ENCODE measurements around the gene DNAI2.

DNA sequence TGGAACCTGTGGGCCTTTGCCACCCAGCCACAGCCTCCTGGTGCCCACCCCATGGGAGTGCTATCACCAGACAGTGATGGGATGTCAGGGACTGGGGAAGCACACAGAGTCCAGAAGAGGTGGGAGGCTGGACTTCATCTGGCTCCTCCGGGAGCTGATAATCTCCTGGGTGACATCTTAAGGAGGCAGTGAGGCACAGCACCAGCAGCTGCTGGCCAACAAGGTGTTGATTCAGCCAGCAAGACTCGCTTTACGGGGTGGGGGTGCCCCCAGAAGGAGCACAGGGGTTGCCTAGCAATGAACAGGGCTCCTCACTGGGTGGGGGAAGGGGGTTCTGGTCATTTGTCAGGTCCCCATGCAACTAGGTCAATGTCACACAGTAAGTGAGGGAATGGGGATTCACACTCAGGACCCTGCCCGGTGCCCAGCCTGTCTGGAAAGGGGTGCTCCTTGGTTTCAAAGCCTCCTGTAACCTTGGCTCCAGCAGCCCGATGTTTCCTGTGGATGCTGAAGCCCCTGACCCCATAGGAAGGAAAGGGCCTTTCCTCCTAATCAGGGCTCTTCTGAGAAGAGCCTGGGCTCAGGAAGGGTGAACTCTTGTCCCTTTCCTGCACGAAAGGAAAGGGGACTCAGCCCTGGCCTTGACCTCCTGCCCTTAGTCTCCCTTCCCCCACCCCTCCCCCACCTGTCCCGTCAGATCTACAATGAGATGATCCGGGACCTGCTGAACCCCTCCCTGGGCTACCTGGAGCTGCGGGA is 69.7 kb downstream of the DNAI2 start:
- TF ChIP-seq, protein P1, sequence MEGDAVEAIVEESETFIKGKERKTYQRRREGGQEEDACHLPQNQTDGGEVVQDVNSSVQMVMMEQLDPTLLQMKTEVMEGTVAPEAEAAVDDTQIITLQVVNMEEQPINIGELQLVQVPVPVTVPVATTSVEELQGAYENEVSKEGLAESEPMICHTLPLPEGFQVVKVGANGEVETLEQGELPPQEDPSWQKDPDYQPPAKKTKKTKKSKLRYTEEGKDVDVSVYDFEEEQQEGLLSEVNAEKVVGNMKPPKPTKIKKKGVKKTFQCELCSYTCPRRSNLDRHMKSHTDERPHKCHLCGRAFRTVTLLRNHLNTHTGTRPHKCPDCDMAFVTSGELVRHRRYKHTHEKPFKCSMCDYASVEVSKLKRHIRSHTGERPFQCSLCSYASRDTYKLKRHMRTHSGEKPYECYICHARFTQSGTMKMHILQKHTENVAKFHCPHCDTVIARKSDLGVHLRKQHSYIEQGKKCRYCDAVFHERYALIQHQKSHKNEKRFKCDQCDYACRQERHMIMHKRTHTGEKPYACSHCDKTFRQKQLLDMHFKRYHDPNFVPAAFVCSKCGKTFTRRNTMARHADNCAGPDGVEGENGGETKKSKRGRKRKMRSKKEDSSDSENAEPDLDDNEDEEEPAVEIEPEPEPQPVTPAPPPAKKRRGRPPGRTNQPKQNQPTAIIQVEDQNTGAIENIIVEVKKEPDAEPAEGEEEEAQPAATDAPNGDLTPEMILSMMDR (IDR thresholded peaks at IDR 0.05): no peak
- TF ChIP-seq RCOR1 (IDR thresholded peaks at IDR 0.05; ENCODE audit: low read length) (no peak), FOXM1 (IDR thresholded peaks at IDR 0.05; ENCODE audit: low read depth) (no peak)
- TF ChIP-seq, protein P2, sequence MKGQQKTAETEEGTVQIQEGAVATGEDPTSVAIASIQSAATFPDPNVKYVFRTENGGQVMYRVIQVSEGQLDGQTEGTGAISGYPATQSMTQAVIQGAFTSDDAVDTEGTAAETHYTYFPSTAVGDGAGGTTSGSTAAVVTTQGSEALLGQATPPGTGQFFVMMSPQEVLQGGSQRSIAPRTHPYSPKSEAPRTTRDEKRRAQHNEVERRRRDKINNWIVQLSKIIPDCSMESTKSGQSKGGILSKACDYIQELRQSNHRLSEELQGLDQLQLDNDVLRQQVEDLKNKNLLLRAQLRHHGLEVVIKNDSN (IDR thresholded peaks at IDR 0.05; ENCODE audit: borderline replicate concordance, low read depth): no peak
- TF ChIP-seq, protein P3, sequence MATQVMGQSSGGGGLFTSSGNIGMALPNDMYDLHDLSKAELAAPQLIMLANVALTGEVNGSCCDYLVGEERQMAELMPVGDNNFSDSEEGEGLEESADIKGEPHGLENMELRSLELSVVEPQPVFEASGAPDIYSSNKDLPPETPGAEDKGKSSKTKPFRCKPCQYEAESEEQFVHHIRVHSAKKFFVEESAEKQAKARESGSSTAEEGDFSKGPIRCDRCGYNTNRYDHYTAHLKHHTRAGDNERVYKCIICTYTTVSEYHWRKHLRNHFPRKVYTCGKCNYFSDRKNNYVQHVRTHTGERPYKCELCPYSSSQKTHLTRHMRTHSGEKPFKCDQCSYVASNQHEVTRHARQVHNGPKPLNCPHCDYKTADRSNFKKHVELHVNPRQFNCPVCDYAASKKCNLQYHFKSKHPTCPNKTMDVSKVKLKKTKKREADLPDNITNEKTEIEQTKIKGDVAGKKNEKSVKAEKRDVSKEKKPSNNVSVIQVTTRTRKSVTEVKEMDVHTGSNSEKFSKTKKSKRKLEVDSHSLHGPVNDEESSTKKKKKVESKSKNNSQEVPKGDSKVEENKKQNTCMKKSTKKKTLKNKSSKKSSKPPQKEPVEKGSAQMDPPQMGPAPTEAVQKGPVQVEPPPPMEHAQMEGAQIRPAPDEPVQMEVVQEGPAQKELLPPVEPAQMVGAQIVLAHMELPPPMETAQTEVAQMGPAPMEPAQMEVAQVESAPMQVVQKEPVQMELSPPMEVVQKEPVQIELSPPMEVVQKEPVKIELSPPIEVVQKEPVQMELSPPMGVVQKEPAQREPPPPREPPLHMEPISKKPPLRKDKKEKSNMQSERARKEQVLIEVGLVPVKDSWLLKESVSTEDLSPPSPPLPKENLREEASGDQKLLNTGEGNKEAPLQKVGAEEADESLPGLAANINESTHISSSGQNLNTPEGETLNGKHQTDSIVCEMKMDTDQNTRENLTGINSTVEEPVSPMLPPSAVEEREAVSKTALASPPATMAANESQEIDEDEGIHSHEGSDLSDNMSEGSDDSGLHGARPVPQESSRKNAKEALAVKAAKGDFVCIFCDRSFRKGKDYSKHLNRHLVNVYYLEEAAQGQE (IDR thresholded peaks at IDR 0.05; ENCODE audit: low read depth, low read length): no peak

Data from SK-N-SH (cell line).